Rectal smooth muscle tissue (tissue), 1 donor: ENCODE measurements around the gene CHRNE.

ENCODE experiments used
- H3K27ac ChIP-seq: one replicate; pipeline ENCODE4 v1.7.0; 2013; ENCODE audit warnings: low read depth, low read length, inconsistent platforms
- H3K27me3 ChIP-seq: one replicate; pipeline ENCODE4 v1.7.0; 2013; ENCODE audit warnings: low read length; ENCODE audit not compliant: control insufficient read depth, insufficient read depth
- H3K36me3 ChIP-seq: one replicate; pipeline ENCODE4 v1.7.0; 2013; ENCODE audit warnings: low read length; ENCODE audit not compliant: control insufficient read depth, insufficient read depth
- H3K4me1 ChIP-seq: one replicate; pipeline ENCODE4 v1.7.0; 2013; ENCODE audit warnings: low read length; ENCODE audit not compliant: control insufficient read depth, insufficient read depth
- H3K4me3 ChIP-seq: one replicate; pipeline ENCODE4 v1.7.0; 2013; ENCODE audit warnings: low read length
- H3K9ac ChIP-seq: one replicate; pipeline ENCODE4 v1.7.0; 2013; ENCODE audit warnings: low read length

Gene CHRNE

DNA sequence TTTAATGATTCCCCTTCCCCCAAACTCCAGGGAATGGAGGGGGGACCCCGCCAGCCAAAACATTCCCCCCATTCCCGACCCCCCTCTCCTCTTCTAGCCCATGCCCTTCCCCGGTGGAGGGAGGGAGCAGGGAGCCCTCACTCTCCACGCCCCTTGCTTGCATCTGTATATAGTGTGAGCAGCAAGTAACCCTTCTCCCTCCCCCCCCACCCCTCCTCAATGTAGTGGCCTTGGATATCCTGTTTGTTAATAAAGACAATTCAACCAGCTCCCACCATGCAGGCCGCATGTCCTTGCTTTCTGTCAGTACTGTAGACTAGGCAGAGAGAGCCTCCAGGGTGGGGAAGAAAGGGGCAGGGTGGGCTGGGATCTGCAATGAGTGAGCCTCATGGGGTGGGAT is 5.1 kb downstream of the CHRNE start:
- no peak overlapping the region for H3K4me3 ChIP-seq
- H3K27ac ChIP-seq: no peak overlapping the region
- H3K4me1 ChIP-seq: peaks cover 2% of the 10 kb centered on the region
- H3K36me3 ChIP-seq: peaks cover 28% of the 10 kb centered on the region
- H3K27me3 ChIP-seq: peaks cover 12% of the 10 kb centered on the region
- H3K9ac ChIP-seq: no peak overlapping the region

DNA sequence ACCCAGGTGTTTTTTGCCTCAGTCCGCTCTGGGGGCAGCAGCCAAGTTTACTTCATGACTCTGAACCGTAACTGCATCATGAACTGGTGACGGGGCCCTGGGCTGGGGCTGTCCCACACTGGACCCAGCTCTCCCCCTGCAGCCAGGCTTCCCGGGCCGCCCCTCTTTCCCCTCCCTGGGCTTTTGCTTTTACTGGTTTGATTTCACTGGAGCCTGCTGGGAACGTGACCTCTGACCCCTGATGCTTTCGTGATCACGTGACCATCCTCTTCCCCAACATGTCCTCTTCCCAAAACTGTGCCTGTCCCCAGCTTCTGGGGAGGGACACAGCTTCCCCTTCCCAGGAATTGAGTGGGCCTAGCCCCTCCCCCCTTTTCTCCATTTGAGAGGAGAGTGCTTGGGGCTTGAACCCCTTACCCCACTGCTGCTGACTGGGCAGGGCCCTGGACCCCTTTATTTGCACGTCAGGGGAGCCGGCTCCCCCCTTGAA is 5.7 kb downstream of the CHRNE start:
- no peak overlapping the region for H3K27ac ChIP-seq
- peaks cover 28% of the 10 kb centered on the region for H3K36me3 ChIP-seq
- H3K9ac ChIP-seq: no peak overlapping the region
- peaks cover 12% of the 10 kb centered on the region for H3K27me3 ChIP-seq
- H3K4me1 ChIP-seq: peaks cover 2% of the 10 kb centered on the region
- no peak overlapping the region for H3K4me3 ChIP-seq

- H3K36me3 ChIP-seq: peaks cover 33% of the 10 kb centered on the region
- peaks cover 12% of the 10 kb centered on the region for H3K27me3 ChIP-seq
- H3K4me3 ChIP-seq: no peak overlapping the region
- H3K9ac ChIP-seq: no peak overlapping the region
- no peak overlapping the region for H3K27ac ChIP-seq
- peaks cover 2% of the 10 kb centered on the region for H3K4me1 ChIP-seq
Measured at GRCh38 chr17:4896332-4897197, 6.3 kb downstream of the CHRNE start.

DNA sequence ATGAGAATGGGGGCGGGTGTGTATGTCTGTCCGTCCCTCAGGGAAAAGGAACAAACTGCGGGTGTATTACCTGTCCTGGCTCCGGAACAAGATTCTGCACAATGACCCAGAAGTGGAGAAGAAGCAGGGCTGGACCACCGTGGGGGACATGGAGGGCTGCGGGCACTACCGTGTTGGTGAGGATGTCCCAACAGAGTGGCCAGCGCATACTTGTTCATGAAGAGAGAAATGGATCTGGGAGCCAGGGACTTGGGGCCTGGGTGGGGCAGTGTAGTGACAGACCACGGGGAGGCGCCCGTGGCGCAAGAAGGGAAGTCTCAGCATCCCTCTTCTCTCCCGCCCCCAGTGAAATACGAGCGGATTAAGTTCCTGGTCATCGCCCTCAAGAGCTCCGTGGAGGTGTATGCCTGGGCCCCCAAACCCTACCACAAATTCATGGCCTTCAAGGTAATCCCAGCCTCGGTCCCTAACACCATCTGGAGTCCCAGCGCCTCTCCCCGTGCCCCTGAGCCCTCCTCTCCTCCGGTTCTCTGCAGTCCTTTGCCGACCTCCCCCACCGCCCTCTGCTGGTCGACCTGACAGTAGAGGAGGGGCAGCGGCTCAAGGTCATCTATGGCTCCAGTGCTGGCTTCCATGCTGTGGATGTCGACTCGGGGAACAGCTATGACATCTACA is 7.1 kb downstream of the CHRNE start:
- no peak overlapping the region for H3K9ac ChIP-seq
- H3K4me3 ChIP-seq: no peak overlapping the region
- H3K4me1 ChIP-seq: peaks cover 2% of the 10 kb centered on the region
- peaks cover 40% of the 10 kb centered on the region for H3K36me3 ChIP-seq
- H3K27me3 ChIP-seq: peaks cover 12% of the 10 kb centered on the region
- no peak overlapping the region for H3K27ac ChIP-seq

GRCh38 chr17:4895121-4895520 is 7.8 kb downstream of the CHRNE start:
- Histone ChIP-seq H3K4me3 (no peak overlapping the region), H3K4me1 (peaks cover 2% of the 10 kb centered on the region), H3K27ac (no peak overlapping the region), H3K27me3 (peaks cover 11% of the 10 kb centered on the region), H3K9ac (no peak overlapping the region), H3K36me3 (peaks cover 47% of the 10 kb centered on the region)

GRCh38 chr17:4893721-4894560 is 9.0 kb downstream of the CHRNE start:
- H3K9ac ChIP-seq: no peak overlapping the region
- no peak overlapping the region for H3K27ac ChIP-seq
- no peak overlapping the region for H3K4me3 ChIP-seq
- peaks cover 2% of the 10 kb centered on the region for H3K4me1 ChIP-seq
- peaks cover 4% of the 10 kb centered on the region for H3K27me3 ChIP-seq
- H3K36me3 ChIP-seq: peaks cover 52% of the 10 kb centered on the region

GRCh38 chr17:4893272-4893671 is 9.6 kb downstream of the CHRNE start:
- Histone ChIP-seq H3K4me1 (no peaks in the 10 kb centered on the region), H3K36me3 (peaks cover 52% of the 10 kb centered on the region), H3K27me3 (no peaks in the 10 kb centered on the region), H3K9ac (no peak overlapping the region), H3K27ac (no peak overlapping the region), H3K4me3 (no peak overlapping the region)

- H3K27me3 ChIP-seq: no peaks in the 10 kb centered on the region
- no peak overlapping the region for H3K27ac ChIP-seq
- peaks cover 52% of the 10 kb centered on the region for H3K36me3 ChIP-seq
- no peak overlapping the region for H3K4me3 ChIP-seq
- no peaks in the 10 kb centered on the region for H3K4me1 ChIP-seq
- no peak overlapping the region for H3K9ac ChIP-seq
Measured at GRCh38 chr17:4892499-4893221, 10.2 kb downstream of the CHRNE start.

- H3K27ac ChIP-seq: no peak overlapping the region
- H3K27me3 ChIP-seq: no peaks in the 10 kb centered on the region
- H3K9ac ChIP-seq: no peak overlapping the region
- H3K4me3 ChIP-seq: no peak overlapping the region
- H3K4me1 ChIP-seq: no peaks in the 10 kb centered on the region
- H3K36me3 ChIP-seq: peaks cover 58% of the 10 kb centered on the region
Measured at GRCh38 chr17:4891411-4892410, 11.2 kb downstream of the CHRNE start.

- Histone ChIP-seq H3K27me3 (no peaks in the 10 kb centered on the region), H3K4me3 (no peak overlapping the region), H3K9ac (no peak overlapping the region), H3K36me3 (peaks cover 52% of the 10 kb centered on the region), H3K4me1 (no peaks in the 10 kb centered on the region), H3K27ac (no peak overlapping the region)
Measured at GRCh38 chr17:4887581-4887980, 15.3 kb downstream of the CHRNE start.

GRCh38 chr17:4886830-4887229 is 16.1 kb downstream of the CHRNE start:
- H3K4me1 ChIP-seq: no peaks in the 10 kb centered on the region
- peaks cover 49% of the 10 kb centered on the region for H3K36me3 ChIP-seq
- no peak overlapping the region for H3K27ac ChIP-seq
- no peaks in the 10 kb centered on the region for H3K27me3 ChIP-seq
- H3K9ac ChIP-seq: no peak overlapping the region
- H3K4me3 ChIP-seq: no peak overlapping the region
